Activated T-cell treated with anti-CD3 and anti-CD28 coated beads for 24 hours (primary cell): Measurements from ENCODE around the gene PHLDA1.

Experiments used
- DNase-seq: peaks from one replicate; pipeline ENCODE4 v3.0.0-alpha.2; 2020; ENCODE audit warnings: low read depth

The PHLDA1 gene

GRCh38 chr12:76037130-76038103 lies 5.8 kb upstream of the PHLDA1 start:
- DNase-seq, result no peak

GRCh38 chr12:76035045-76035444 lies 3.5 kb upstream of the PHLDA1 start:
- DNase-seq, result no peak

- no peak for DNase-seq
These were observed 1.8 kb upstream of the PHLDA1 start for GRCh38 chr12:76033081-76034011.

- peak; percentile 28 for DNase-seq
These were observed 736 bp upstream of the PHLDA1 start for GRCh38 chr12:76032043-76032981.

GRCh38 chr12:76031081-76031413 lies 529 bp downstream of the PHLDA1 start:
- DNase-seq, result no peak

- peak; percentile 37 for DNase-seq
These were observed 1.1 kb downstream of the PHLDA1 start for GRCh38 chr12:76030341-76031080.

GRCh38 chr12:76029982-76030340 lies 1.6 kb downstream of the PHLDA1 start:
- DNase-seq, result no peak

- DNase-seq, result no peak
These were observed 2.9 kb downstream of the PHLDA1 start for GRCh38 chr12:76028571-76029277.

GRCh38 chr12:76026643-76027063 lies 4.9 kb downstream of the PHLDA1 start:
- DNase-seq, result no peak

- no peak for DNase-seq
These were observed 5.7 kb downstream of the PHLDA1 start for GRCh38 chr12:76025601-76026575.

GRCh38 chr12:76024942-76025600 lies 6.5 kb downstream of the PHLDA1 start:
- no peak for DNase-seq

GRCh38 chr12:76024102-76024781 lies 7.3 kb downstream of the PHLDA1 start:
- DNase-seq, result no peak

- no peak for DNase-seq
These were observed 8.4 kb downstream of the PHLDA1 start for GRCh38 chr12:76023069-76023690.

GRCh38 chr12:76022506-76022905 lies 9.1 kb downstream of the PHLDA1 start:
- DNase-seq, result no peak

GRCh38 chr12:76020731-76021672 lies 10.6 kb downstream of the PHLDA1 start:
- DNase-seq, result peak; percentile 65

GRCh38 chr12:76020281-76020680 lies 11.3 kb downstream of the PHLDA1 start:
- DNase-seq, result peak; percentile 71
